PC-3 (cell line): Measurements from ENCODE around the gene HYKK.
"Not testable (repeated sequence)": the region's sequence is repeated elsewhere in the genome, so short reads cannot be mapped to it uniquely, and the experiment has no call there.

ENCODE experiments used
- CTCF ChIP-seq: fragments of 300-600 bp; sonication (generic); conservative IDR thresholded peaks from 2 replicates; pipeline ENCODE4 v1.5.1; 2017; ENCODE audit warnings: antibody characterized with exemption, low read depth, mild to moderate bottlenecking, low read length
- EZH2 ChIP-seq: fragments of 300-600 bp; sonication (generic); IDR thresholded peaks from one replicate; pipeline ENCODE4 v1.6.1; 2017; ENCODE audit warnings: antibody characterized with exemption, mild to moderate bottlenecking, low read length; ENCODE audit not compliant: unreplicated experiment
- EZH2phosphoT487 ChIP-seq: fragments of 300-600 bp; sonication (generic); IDR thresholded peaks from 2 replicates; pipeline ENCODE4 v1.6.1; 2018; ENCODE audit warnings: mild to moderate bottlenecking, antibody characterized with exemption, low read length, borderline replicate concordance

DNA sequence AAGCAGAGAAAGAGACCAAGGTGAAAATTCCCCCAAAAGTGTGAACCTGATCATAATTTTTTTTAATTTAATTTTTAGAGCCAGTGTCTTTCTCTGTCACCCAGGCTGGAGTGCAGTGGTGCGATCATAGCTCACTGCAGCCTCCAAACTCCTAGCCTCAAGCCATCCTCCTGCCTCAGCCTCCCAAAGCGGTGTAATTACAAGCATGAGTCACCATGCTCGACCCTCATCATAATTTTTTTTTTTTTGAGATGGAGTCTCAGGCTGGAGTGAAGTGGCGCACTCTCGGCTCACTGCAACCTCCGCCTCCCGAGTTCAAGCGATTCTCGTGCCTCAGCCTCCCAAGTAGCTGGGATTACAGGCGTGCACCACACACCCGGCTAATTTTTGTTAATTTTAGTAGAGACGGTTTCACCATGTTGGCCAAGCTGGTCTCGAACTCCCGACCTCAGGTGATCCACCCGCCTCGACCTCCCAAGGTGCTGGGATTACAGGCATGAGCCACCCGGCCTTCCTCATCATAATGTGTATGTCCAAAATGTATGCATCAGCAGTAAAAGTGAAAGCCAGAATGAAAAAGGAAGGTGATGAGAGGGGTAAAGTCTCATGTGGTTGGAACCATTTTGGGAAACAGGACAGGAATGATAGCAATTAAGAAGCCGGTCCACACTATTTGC is 32.2 kb downstream of the HYKK start:
- TF ChIP-seq CTCF, EZH2, EZH2phosphoT487: not testable (repeated sequence)
